GM19438 (cell line): ENCODE measurements around the gene RPS6KA3.
"Not testable (repeated sequence)": the region's sequence is repeated elsewhere in the genome, so short reads cannot be mapped to it uniquely, and the experiment has no call there.

Experiments
- ATAC-seq: cut with Tn5 transposase; IDR thresholded peaks from one replicate; pipeline ENCODE4 v1.9.1; 2021; ENCODE audit warnings: low read depth; ENCODE audit not compliant: unreplicated experiment

RPS6KA3 gene

GRCh38 chrX:20265726-20266681 lies 705 bp downstream of the RPS6KA3 start:
- ATAC-seq = peak; percentile 10

- ATAC-seq = no peak
Observed at GRCh38 chrX:20265221-20265725, 1.4 kb downstream of the RPS6KA3 start.

GRCh38 chrX:20263474-20263873 lies 3.2 kb downstream of the RPS6KA3 start:
- ATAC-seq = no peak

GRCh38 chrX:20260885-20261284 lies 5.8 kb downstream of the RPS6KA3 start:
- ATAC-seq = no peak

- no peak for ATAC-seq
Observed at GRCh38 chrX:20254712-20255299, 11.9 kb downstream of the RPS6KA3 start.

GRCh38 chrX:20253232-20253543 lies 13.5 kb downstream of the RPS6KA3 start:
- ATAC-seq = no peak

- peak; percentile 76 for ATAC-seq
Observed at GRCh38 chrX:20252381-20253231, 14.1 kb downstream of the RPS6KA3 start.

- no peak for ATAC-seq
Observed at GRCh38 chrX:20251691-20252090, 15.0 kb downstream of the RPS6KA3 start.

GRCh38 chrX:20250146-20250545 lies 16.6 kb downstream of the RPS6KA3 start:
- ATAC-seq = not testable (repeated sequence)

GRCh38 chrX:20248592-20249192 lies 18.0 kb downstream of the RPS6KA3 start:
- ATAC-seq = no peak

- ATAC-seq = no peak
Observed at GRCh38 chrX:20244931-20245330, 21.8 kb downstream of the RPS6KA3 start.

GRCh38 chrX:20240201-20240600 lies 26.5 kb downstream of the RPS6KA3 start:
- no peak for ATAC-seq

GRCh38 chrX:20237864-20238263 lies 28.8 kb downstream of the RPS6KA3 start:
- ATAC-seq = no peak

- ATAC-seq = no peak
Observed at GRCh38 chrX:20235755-20236154, 31.0 kb downstream of the RPS6KA3 start.

GRCh38 chrX:20233336-20233735 lies 33.4 kb downstream of the RPS6KA3 start:
- ATAC-seq = no peak

- no peak for ATAC-seq
Observed at GRCh38 chrX:20231598-20231997, 35.1 kb downstream of the RPS6KA3 start.

- peak; percentile 60 for ATAC-seq
Observed at GRCh38 chrX:20230406-20230805, 36.3 kb downstream of the RPS6KA3 start.

- no peak for ATAC-seq
Observed at GRCh38 chrX:20229155-20229554, 37.6 kb downstream of the RPS6KA3 start.

- no peak for ATAC-seq
Observed at GRCh38 chrX:20228245-20228644, 38.5 kb downstream of the RPS6KA3 start.

GRCh38 chrX:20227116-20227515 lies 39.6 kb downstream of the RPS6KA3 start:
- ATAC-seq = no peak

- no peak for ATAC-seq
Observed at GRCh38 chrX:20225488-20225833, 41.2 kb downstream of the RPS6KA3 start.
